T-helper 9 cell (primary cell): ENCODE results near the gene PLCB1.
"Not testable (repeated sequence)": the region's sequence is repeated elsewhere in the genome, so short reads cannot be mapped to it uniquely, and the experiment has no call there.

ENCODE experiments used
- DNase-seq: peaks from one replicate; pipeline ENCODE4 v3.0.0-alpha.2; 2020

The PLCB1 gene

DNA sequence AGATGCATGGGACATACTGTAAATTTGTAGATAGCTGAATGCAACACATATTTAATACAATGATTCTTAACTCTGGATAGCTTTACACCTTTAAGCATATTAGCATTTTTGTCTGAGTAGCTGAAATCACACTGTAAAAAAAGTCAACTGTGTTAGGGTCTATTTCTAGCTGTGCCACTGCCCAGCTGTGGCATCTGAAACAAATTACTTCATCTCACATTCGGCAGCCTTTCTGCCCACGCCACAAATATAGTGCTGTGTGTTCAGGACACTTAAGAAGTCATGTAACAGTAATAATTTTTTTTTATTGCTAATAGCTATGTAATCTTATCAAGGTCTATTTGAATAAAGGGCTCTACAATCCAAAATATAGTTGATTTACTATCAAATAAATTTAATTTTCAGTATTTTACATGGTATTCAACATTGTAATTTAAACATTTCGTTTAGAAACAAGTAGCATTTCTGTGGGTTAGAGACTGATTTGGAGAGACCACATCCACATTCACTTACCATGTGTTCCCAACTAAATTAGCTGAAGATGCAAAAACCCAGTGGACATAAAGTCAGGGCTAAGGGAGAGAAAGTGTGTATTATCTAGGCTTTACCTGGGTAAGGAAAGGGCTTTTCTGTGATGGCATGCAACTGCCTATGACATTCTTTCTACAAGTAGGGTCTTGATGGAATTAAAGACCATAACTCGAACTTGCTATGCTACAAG lies 276.7 kb downstream of the PLCB1 start:
- DNase-seq: no peak

GRCh38 chr20:8413691-8414090 lies 281.6 kb downstream of the PLCB1 start:
- DNase-seq: no peak

GRCh38 chr20:8414586-8415274 lies 282.7 kb downstream of the PLCB1 start:
- no peak for DNase-seq

DNA sequence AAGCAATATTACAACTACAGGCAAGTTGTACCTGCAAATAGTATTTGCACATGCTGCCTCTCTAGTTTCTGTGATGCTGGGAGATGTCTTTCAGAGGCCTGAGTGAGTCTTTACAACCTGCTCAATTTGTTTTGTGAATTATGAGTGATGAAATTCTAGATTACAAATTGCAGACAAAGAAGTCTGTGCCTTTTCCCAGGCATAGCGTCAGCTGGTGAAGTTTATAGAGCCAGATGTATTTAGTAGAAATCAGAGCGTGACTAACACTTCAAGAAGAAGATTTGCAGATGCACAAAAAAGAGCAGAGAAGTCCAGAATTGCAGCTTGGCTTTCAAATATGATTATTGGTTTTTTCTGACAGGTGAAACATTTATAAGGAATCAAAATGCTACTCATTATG lies 289.9 kb downstream of the PLCB1 start:
- DNase-seq: no peak

DNA sequence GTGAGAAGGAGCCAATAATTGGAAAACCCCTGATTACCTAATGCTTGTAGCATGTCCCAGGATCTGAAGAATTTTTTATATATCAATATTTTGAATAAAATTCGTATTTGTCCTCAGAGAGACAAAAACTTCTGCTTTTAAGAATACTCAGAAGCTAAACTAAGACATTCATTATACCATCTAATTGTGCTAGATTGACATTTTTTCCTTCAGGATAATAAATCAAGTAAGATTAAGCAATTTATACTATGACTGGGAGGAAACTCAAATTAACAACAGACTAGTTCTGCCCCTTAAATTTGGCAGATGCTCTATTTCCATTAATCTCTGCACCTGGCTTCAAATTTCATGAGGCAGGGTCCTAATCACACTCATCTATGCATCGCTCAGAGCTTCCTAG lies 291.4 kb downstream of the PLCB1 start:
- no peak for DNase-seq

DNA sequence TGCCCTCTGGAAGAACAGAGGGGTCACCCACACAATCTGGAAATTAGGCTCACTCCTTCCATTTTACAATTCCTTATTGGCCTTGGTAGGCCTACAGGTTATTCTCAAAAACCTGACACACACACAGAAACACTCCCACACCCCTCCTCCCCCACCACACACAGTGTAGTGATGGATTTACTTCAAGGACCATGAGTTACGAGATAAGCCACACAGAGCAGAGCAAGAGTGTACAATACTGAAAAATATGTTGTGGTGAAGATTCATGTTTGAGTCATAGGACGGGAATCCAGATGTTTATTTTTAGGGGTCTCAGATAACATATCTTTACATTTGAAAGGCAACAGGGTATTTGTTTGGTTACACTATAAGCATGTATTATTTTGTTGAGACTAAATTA lies 291.9 kb downstream of the PLCB1 start:
- DNase-seq: no peak

DNA sequence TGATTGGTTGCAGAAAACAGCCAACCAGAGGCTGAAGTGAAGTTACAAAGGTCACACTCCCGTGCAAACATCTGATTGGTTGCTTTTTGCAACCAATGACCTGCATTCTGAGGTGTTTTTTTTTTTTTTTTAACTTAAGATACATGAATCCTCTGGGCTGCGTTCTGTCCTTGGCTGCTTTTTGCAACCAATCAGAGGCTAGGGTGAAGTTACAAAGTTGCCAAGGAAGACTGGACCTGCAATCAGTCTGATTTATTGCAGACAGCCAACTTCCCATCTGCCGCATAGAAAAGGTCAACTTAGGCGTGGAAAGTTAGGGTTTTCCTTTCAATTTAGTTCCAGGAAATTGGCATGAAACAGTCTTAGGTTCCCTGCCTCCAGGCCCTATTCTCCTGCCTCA lies 292.9 kb downstream of the PLCB1 start:
- no peak for DNase-seq

- no peak for DNase-seq
These were observed 293.7 kb downstream of the PLCB1 start for GRCh38 chr20:8425802-8426201.

- no peak for DNase-seq
These were observed 295.5 kb downstream of the PLCB1 start for GRCh38 chr20:8427419-8428040.

DNA sequence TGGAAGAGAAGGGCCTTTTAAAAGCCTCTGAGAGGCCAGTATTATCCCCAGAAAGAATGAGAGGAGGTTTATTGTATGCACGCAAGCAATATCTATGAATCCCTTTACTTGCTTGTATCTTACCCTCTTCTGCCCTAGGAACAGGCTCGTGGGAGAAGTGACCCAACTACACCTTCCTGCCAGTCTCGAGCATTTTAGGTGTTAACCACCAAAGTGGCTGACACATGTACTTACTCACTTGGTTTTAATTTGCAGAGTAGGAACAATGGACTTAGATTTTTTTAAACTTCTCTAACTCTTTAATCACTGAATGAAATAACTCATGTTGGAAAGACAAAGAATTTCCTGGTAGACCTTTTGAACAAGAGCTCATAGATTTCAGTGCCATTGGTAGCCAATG lies 296.9 kb downstream of the PLCB1 start:
- no peak for DNase-seq

GRCh38 chr20:8431538-8432434 lies 299.7 kb downstream of the PLCB1 start:
- no peak for DNase-seq

- no peak for DNase-seq
These were observed 300.5 kb downstream of the PLCB1 start for GRCh38 chr20:8432435-8433148.

DNA sequence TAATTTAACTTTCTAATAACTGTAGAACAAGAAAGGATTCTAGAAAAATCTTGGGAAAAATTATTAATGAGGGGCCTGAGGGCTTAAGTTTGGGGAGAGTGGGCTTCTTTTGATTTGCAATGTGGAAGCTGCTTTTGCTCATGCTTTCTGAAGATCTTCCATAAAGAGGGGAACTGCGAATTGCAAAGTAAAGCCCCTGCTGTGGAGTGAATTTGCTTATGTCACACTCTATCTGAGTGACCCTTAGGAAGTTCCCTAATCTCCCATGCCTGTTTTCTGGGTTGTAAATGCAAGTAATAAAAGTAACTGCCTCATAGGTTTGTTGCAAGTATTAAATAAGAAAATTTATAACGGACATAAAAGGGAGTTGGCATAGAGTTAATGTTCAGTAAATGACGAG lies 301.2 kb downstream of the PLCB1 start:
- DNase-seq: no peak

- DNase-seq: no peak
These were observed 302.3 kb downstream of the PLCB1 start for GRCh38 chr20:8434326-8434876.

DNA sequence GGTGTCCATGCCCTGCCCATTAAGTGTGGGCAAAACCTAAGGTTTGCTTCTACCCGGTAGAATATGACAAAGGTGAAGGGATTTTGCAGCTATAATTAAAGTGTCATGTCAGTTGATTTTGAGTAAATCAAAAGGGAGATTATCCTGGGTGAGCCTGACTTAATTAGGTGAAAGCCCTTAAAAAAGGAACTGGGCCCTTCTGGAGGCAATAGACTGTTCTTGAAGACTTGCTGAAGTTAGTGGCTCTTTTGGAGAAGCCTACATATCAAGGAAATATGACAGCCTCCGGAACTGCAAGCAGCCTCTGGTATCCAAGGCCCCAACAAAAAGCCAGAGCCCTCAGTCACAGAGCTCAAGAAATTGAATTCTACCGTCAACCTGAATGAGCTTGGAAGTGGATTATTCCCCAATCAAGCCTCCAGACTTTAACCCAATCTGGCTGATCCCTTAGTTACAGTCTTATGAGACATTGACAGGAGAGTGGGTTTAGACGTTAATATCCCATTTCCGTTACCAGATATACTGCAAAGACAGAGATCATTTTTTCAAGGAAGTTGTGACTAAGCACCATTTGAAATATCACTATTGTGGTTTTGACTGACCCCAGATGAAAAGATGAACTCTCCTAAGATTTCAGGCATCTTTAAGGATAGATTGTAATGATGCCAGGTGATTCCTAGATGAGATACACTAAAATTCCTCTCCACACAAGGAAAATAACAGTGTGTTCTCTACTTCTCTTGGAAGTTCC lies 303.4 kb downstream of the PLCB1 start:
- DNase-seq: no peak

- DNase-seq: not testable (repeated sequence)
These were observed 304.9 kb downstream of the PLCB1 start for GRCh38 chr20:8436938-8437337.

DNA sequence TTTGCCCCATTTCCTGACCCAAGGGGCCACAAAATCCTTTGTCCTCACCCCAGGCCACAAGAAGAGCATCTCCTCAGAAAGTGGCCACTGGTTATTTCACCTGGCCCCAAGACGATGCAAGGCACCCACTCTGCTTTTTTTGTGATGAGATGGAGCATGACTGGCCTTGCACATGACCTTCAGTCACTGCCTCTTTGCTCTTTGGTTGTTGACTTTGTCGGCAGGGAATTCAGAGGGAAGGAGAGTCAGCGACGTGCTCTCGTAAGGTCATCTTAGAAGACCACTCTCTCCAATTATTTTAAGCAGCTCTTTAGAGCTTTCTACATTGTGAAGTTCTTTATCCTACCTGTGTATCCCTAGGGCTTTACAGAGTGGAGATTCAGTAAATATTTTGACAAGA lies 306.7 kb downstream of the PLCB1 start:
- DNase-seq: no peak

GRCh38 chr20:8443464-8444072 lies 311.5 kb downstream of the PLCB1 start:
- DNase-seq: no peak

GRCh38 chr20:8447262-8448120 lies 315.4 kb downstream of the PLCB1 start:
- no peak for DNase-seq

DNA sequence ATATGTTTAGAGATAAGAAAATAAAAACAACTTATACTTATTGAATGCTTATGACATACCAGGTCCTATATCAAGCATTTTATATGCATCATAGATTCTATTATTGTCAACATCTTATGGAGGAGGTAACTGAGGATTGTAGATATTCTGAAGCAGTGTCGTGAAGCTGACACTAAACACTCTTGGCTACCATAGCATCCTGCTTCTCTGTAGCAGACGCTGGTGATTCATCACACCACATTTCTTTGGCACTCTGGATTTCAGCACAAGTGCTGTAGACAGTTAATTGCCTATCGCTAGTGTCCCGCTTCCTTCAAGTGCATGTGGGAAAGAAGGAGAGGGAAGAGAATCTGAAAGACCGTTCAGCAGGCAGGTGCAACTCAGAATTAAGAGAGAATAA lies 317.1 kb downstream of the PLCB1 start:
- no peak for DNase-seq
